NCI-H774 (cell line): ENCODE measurements around the gene VPS4A.

Experiments used
- DNase-seq: peaks from one replicate; lab custom pipeline; 2025; lab: John Stamatoyannopoulos, UW

Gene VPS4A

GRCh38 chr16:69307091-69307490 lies 4.1 kb upstream of the VPS4A start:
- DNase-seq: no peak

GRCh38 chr16:69307856-69308255 lies 3.3 kb upstream of the VPS4A start:
- DNase-seq: no peak

GRCh38 chr16:69309316-69309715 lies 1.8 kb upstream of the VPS4A start:
- no peak for DNase-seq

GRCh38 chr16:69311533-69312387 lies 610 bp downstream of the VPS4A start:
- no peak for DNase-seq

DNA sequence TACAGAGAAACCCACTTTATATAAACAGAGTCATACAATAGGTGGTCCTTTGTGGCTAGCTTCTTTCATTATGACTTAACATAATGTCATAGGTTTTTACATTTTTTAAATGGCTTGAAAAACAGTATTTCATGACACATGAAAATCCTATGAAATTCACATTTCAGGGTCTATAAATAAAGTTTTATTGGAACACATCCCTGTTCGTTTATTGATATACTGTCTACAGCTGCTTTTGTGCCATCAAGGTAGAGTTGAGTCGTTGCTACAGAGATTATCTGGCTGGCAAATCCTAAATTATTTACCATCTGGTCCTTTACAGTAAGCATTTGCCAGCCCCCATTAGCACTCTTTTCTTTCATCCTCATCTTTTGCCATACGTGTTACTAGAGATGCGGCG lies 2.3 kb downstream of the VPS4A start:
- DNase-seq: no peak

- DNase-seq: no peak
These were observed 3.4 kb downstream of the VPS4A start for GRCh38 chr16:69314534-69314933.

- no peak for DNase-seq
These were observed 4.5 kb downstream of the VPS4A start for GRCh38 chr16:69315486-69316311.

- DNase-seq: no peak
These were observed 5.5 kb downstream of the VPS4A start for GRCh38 chr16:69316595-69317034.

- no peak for DNase-seq
These were observed 7.2 kb downstream of the VPS4A start for GRCh38 chr16:69318177-69318910.

- DNase-seq: no peak
These were observed 7.8 kb downstream of the VPS4A start for GRCh38 chr16:69318911-69319289.

GRCh38 chr16:69319381-69319780 lies 8.2 kb downstream of the VPS4A start:
- no peak for DNase-seq

- no peak for DNase-seq
These were observed 8.9 kb downstream of the VPS4A start for GRCh38 chr16:69319826-69320739.

DNA sequence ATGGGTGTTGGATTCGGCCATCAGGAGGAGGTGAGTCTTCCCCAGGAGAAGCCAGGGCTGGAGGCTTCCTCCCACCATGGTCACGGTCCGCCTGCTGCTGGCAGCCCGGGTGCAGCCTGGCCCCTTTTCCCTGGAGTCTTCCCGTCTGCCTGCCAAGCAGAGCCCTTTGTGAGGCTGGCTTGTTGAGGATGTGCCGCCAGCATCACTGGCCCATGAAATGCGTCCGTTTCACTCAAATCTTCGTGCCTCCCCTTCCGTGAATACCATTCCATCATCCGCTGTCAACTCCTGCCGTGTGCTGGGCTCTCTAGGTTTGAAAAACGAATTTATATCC lies 9.6 kb downstream of the VPS4A start:
- no peak for DNase-seq

- DNase-seq: no peak
These were observed 9.9 kb downstream of the VPS4A start for GRCh38 chr16:69321080-69321479.

- no peak for DNase-seq
These were observed 11.2 kb downstream of the VPS4A start for GRCh38 chr16:69322343-69322742.

GRCh38 chr16:69323415-69323814 lies 12.3 kb downstream of the VPS4A start:
- DNase-seq: no peak

GRCh38 chr16:69324013-69324531 lies 12.9 kb downstream of the VPS4A start:
- DNase-seq: no peak

- no peak for DNase-seq
These were observed 13.6 kb downstream of the VPS4A start for GRCh38 chr16:69324585-69325253.

- DNase-seq: no peak
These were observed 14.6 kb downstream of the VPS4A start for GRCh38 chr16:69325784-69326171.

- no peak for DNase-seq
These were observed 15.2 kb downstream of the VPS4A start for GRCh38 chr16:69326172-69326873.
